CD4-positive, alpha-beta T cell treated with Interleukin-4 for 1 hour (primary cell): ENCODE data around the gene OR7G3.

Source experiments
- DNase-seq, 2 donors: peaks; one replicate each; pipeline ENCODE4 v3.0.0-alpha.2; 2020 to 2022

The OR7G3 gene

GRCh38 chr19:9086761-9087160 lies 40.0 kb downstream of the OR7G3 start, which contains the start of gene OR1M1:
OR1M1 (plus strand) TSS chr19:9087061; CDS start chr19:9093245, 6,184 bp downstream.
- DNase-seq: no peak

- no peak for DNase-seq
Observed at GRCh38 chr19:9078651-9079050, 48.1 kb downstream of the OR7G3 start.

GRCh38 chr19:9076901-9077300 lies 49.8 kb downstream of the OR7G3 start:
- DNase-seq: no peak
